Gastroesophageal sphincter (tissue), 3 donors: ENCODE data around the gene CBLB.

ENCODE experiments used
- EP300 ChIP-seq: sonication (generic); formaldehyde crosslinking; IDR thresholded peaks from one replicate; pipeline ENCODE4 v1.6.1; 2017; ENCODE audit warnings: antibody characterized with exemption, mild to moderate bottlenecking
- POLR2A ChIP-seq, 2 donors: fragments of 450-650 bp; IDR thresholded peaks; one replicate each; pipeline ENCODE4 v1.6.1; 2017; ENCODE audit warnings: antibody characterized with exemption in 2 of 2, mild to moderate bottlenecking in 2 of 2, moderate library complexity in 1 of 2
- POLR2AphosphoS5 ChIP-seq: sonication (generic); formaldehyde crosslinking; IDR thresholded peaks from one replicate; pipeline ENCODE4 v1.6.1; 2017; ENCODE audit warnings: antibody characterized with exemption
- TF ChIP-seq, protein P1 (sequence below), 4 experiments: fragments of 200-600 bp in 2 of 4; fragments of 450-650 bp in 2 of 4; sonication (generic) in 1 of 4; IDR thresholded peaks; one replicate each; pipeline ENCODE4 v1.5.1; 2017 to 2019; ENCODE audit warnings: antibody characterized with exemption in 4 of 4, mild to moderate bottlenecking in 2 of 4, moderate library complexity in 2 of 4

DNA sequence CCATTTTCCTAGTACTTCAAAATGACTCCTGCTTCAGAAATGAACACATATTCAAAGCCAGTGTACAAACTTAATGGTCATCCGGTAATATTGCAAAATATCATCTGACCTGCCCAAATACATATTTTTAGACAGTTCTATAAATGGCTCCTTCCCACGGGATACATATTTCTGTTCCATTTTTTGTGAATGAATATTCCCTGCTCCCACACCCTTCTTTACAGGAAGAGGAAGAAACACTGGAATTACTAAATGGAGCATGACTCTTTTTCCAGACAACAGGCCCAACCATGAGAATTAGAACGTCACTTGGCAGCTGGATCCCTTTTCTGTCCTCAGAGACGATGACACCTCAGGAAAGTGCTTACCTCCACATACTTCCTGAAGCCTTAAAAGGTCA is 38.0 kb upstream of the CBLB start:
- TF ChIP-seq, protein P1, sequence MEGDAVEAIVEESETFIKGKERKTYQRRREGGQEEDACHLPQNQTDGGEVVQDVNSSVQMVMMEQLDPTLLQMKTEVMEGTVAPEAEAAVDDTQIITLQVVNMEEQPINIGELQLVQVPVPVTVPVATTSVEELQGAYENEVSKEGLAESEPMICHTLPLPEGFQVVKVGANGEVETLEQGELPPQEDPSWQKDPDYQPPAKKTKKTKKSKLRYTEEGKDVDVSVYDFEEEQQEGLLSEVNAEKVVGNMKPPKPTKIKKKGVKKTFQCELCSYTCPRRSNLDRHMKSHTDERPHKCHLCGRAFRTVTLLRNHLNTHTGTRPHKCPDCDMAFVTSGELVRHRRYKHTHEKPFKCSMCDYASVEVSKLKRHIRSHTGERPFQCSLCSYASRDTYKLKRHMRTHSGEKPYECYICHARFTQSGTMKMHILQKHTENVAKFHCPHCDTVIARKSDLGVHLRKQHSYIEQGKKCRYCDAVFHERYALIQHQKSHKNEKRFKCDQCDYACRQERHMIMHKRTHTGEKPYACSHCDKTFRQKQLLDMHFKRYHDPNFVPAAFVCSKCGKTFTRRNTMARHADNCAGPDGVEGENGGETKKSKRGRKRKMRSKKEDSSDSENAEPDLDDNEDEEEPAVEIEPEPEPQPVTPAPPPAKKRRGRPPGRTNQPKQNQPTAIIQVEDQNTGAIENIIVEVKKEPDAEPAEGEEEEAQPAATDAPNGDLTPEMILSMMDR (IDR thresholded peaks at IDR 0.05): no peak
- TF ChIP-seq POLR2A (IDR thresholded peaks at IDR 0.05): no peak
- peak; percentile 95 for TF ChIP-seq POLR2AphosphoS5
- no peak for TF ChIP-seq EP300
